DOHH2 (cell line): Measurements from ENCODE around the gene NME2.
"Not testable (repeated sequence)": the region's sequence is repeated elsewhere in the genome, so short reads cannot be mapped to it uniquely, and the experiment has no call there.

ENCODE experiments used
- H3F3A ChIP-seq: fragments of 200-600 bp; sonication (generic), shearing (Covaris generic); 2 replicates; pipeline ENCODE4 v1.6.0; 2016; ENCODE audit warnings: antibody characterized with exemption, mild to moderate bottlenecking; ENCODE audit not compliant: control insufficient read depth, insufficient read depth
- H3K27ac ChIP-seq: fragments of 200-600 bp; sonication (generic); 2 replicates; pipeline ENCODE4 v1.5.1; 2014; ENCODE audit warnings: low read depth, mild to moderate bottlenecking, low read length, moderate library complexity
- H3K27me3 ChIP-seq: fragments of 200-600 bp; sonication (generic); 2 replicates; pipeline ENCODE4 v1.6.1; 2014; ENCODE audit warnings: mild to moderate bottlenecking, low read length, mixed read lengths; ENCODE audit not compliant: control insufficient read depth
- H3K36me3 ChIP-seq: fragments of 200-600 bp; sonication (generic); 2 replicates; pipeline ENCODE4 v1.6.1; 2014; ENCODE audit warnings: mild to moderate bottlenecking, low read length, moderate library complexity, mixed read lengths; ENCODE audit not compliant: control insufficient read depth
- H3K4me1 ChIP-seq: fragments of 200-600 bp; sonication (generic); 2 replicates; pipeline ENCODE4 v1.6.1; 2014; ENCODE audit warnings: mild to moderate bottlenecking, low read length, mixed read lengths; ENCODE audit not compliant: control insufficient read depth
- H3K4me2 ChIP-seq: fragments of 200-600 bp; sonication (generic); 2 replicates; pipeline ENCODE4 v1.6.0; 2014; ENCODE audit warnings: mild to moderate bottlenecking, low read length, moderate library complexity
- H3K4me3 ChIP-seq: fragments of 200-600 bp; sonication (generic); 2 replicates; pipeline ENCODE4 v1.5.1; 2014; ENCODE audit warnings: mild to moderate bottlenecking, low read length, mixed read lengths
- H3K79me2 ChIP-seq: fragments of 200-600 bp; sonication (generic); 2 replicates; pipeline ENCODE4 v1.6.1; 2014; ENCODE audit warnings: mild to moderate bottlenecking, low read length, mixed read lengths; ENCODE audit not compliant: control insufficient read depth
- H3K9me2 ChIP-seq: fragments of 200-600 bp; sonication (generic); replicated peaks from 2 replicates; pipeline ENCODE4 v1.6.1; 2014; ENCODE audit warnings: mild to moderate bottlenecking, low read length, mixed read lengths; ENCODE audit not compliant: control insufficient read depth
- H3K9me3 ChIP-seq: fragments of 200-600 bp; sonication (generic); 2 replicates; pipeline ENCODE4 v1.6.1; 2014; ENCODE audit warnings: antibody characterized with exemption, low read length, mixed read lengths; ENCODE audit not compliant: control insufficient read depth, insufficient read depth
- H4K20me1 ChIP-seq: fragments of 200-600 bp; sonication (generic); 2 replicates; pipeline ENCODE4 v1.6.0; 2014; ENCODE audit warnings: low read depth, mild to moderate bottlenecking, antibody characterized with exemption, low read length, moderate library complexity; ENCODE audit not compliant: control insufficient read depth, insufficient read depth
- EZH2phosphoT487 ChIP-seq: fragments of 200-600 bp; sonication (generic); IDR thresholded peaks from 2 replicates; pipeline ENCODE4 v1.6.1; 2017; ENCODE audit warnings: borderline replicate concordance, mild to moderate bottlenecking, antibody characterized with exemption, low read length, moderate library complexity, mixed read lengths
- TF ChIP-seq, protein P1 (sequence below): fragments of 200-600 bp; sonication (generic); IDR thresholded peaks from one replicate; pipeline ENCODE4 v1.5.1; 2014; ENCODE audit warnings: antibody characterized with exemption, mild to moderate bottlenecking, low read depth, low read length; ENCODE audit not compliant: poor library complexity, severe bottlenecking

NME2 gene

DNA sequence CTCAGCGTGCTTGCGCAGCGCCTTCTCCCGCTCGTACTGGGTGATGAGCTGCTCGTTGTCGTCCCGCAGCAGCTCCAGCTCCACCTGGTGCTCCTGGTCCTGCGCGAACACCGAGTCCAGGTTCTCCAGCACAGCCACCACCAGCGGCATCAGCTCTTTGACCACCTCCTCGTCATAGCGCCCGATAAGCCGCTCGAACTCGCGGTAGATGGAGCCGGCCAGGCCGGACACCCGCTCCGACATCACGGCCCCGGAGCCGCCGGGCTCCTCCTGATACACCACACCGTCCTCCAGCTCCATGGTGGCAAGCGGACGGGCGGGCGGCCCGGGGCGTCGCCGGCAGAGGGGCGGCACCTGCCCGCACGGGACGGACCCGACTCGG is 45.9 kb upstream of the NME2 start:
- no peaks in the 10 kb centered on the region for H3K9me3 ChIP-seq
- peaks cover 6% of the 10 kb centered on the region for H3K36me3 ChIP-seq
- H4K20me1 ChIP-seq, result peaks cover 14% of the 10 kb centered on the region
- peak overlapping the region; percentile 82 for H3K4me3 ChIP-seq
- peaks cover 34% of the 10 kb centered on the region for H3K4me1 ChIP-seq
- no peaks in the 10 kb centered on the region for H3K27me3 ChIP-seq
- TF ChIP-seq, protein P1, sequence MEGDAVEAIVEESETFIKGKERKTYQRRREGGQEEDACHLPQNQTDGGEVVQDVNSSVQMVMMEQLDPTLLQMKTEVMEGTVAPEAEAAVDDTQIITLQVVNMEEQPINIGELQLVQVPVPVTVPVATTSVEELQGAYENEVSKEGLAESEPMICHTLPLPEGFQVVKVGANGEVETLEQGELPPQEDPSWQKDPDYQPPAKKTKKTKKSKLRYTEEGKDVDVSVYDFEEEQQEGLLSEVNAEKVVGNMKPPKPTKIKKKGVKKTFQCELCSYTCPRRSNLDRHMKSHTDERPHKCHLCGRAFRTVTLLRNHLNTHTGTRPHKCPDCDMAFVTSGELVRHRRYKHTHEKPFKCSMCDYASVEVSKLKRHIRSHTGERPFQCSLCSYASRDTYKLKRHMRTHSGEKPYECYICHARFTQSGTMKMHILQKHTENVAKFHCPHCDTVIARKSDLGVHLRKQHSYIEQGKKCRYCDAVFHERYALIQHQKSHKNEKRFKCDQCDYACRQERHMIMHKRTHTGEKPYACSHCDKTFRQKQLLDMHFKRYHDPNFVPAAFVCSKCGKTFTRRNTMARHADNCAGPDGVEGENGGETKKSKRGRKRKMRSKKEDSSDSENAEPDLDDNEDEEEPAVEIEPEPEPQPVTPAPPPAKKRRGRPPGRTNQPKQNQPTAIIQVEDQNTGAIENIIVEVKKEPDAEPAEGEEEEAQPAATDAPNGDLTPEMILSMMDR, result no peak
- H3K79me2 ChIP-seq, result peaks cover 59% of the 10 kb centered on the region
- peak overlapping the region; percentile 45 for H3K27ac ChIP-seq
- H3K4me2 ChIP-seq, result peak overlapping the region; percentile 82
- H3K9me2 ChIP-seq, result no peaks in the 10 kb centered on the region
- 0 out of 2 replicates have a peak, but pooled peaks cover 2% of the 10 kb centered on the region for H3F3A ChIP-seq

DNA sequence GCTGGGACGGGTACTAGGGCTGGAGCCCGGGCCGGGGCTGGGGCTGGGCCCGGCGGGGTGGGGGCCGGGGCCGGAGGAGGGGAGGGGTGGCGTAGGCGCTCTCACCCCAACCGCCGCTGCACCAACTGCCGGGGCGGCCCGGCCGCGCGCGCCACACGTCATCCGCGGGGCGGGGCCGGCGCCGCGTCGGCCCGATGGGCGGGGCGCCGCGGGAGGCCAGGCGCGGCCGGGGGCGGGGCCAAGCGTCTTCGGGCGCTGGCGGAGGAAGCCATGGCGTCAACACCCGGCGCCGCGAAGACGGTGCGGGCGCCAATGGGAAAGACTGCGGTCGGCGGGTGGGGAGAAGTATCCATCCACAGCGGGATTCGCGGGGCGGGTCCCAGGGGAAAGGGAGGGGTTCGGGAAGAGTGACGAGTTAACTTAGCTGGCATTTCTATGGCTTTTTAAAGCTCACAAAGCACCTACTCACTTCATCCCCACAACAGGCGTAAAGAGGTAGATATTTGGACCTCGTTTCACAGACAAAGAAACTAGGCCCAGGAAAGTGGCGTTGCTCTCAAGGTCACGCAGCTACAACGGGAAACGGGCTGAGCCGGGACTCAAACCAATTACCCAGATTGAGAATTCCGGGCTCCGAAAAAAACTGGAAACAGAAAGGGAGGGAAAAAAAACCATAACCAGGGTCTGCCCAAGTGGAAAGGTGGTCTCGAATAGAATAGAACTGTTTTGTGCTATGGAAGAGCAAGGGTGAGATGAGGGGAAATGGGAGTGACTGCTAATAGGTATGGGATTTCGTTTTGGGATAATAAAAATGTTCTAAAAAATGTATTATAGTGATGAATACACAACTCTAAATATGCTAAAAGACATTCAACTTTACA is 45.2 kb upstream of the NME2 start, which contains the start of gene SPAG9:
SPAG9 (minus strand) TSS at position 130 of the 881 bp plus-strand sequence. CDS start 212 bp downstream, outside the sequence.
- Histone ChIP-seq H3K4me1 (peaks cover 34% of the 10 kb centered on the region), H3K27me3 (no peaks in the 10 kb centered on the region), H3K4me2 (peak within 1 kb of the TSS; percentile 94), H3K4me3 (peak within 1 kb of the TSS; percentile 83), H3K27ac (peak within 1 kb of the TSS; percentile 67), H4K20me1 (peaks cover 14% of the 10 kb centered on the region), H3K9me2 (no peaks in the 10 kb centered on the region), H3F3A (0 out of 2 replicates have a peak, but pooled peaks cover 2% of the 10 kb centered on the region), H3K9me3 (no peaks in the 10 kb centered on the region), H3K36me3 (peaks cover 6% of the 10 kb centered on the region), H3K79me2 (peaks cover 52% of the 10 kb centered on the region)
- TF ChIP-seq, protein P1, result no peak
- TF ChIP-seq EZH2phosphoT487, result no peak

DNA sequence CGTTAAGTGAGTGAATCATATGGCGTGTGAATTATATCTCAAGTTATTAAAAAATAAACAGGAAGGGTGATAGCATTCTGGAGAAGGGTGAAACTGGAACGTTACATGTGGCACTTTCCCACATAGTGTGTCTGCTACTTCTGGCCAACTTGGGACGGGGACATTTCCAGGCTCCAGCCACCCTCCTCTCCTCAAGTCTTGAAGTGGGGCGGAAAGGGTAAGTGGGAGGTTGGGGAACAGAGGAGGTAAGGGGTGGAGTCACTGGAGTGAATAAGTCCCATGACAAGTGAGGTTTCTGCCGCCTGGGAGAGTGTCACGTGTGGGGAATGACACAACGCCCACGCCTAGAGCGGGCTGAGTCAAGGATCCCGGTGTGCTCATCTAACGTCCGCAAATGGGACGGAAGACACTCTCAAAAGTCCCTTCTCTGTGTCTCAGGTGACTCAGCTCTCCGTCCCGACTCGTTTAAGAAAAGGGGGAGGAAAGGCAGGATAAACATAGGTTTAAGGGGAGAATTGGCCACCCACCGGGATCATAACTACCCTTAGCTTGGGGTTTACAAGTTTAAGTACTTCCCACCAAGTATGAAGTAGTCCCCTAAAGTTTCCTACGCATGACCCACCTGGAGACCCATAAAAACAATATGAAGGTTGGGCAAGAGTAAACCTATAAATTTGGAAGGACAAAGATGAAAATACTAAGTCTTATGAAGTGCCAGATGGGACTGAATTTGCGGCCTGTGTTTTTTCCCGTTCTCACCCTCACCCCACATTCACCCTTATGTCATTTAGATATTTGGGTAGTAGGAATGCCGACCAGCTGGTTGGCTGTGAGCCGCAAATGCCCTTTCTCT is 44.4 kb upstream of the NME2 start:
- Histone ChIP-seq H3K9me2 (no peaks in the 10 kb centered on the region), H3K4me2 (peak overlapping the region; percentile 94), H3K27me3 (no peaks in the 10 kb centered on the region), H3K79me2 (peaks cover 44% of the 10 kb centered on the region), H3F3A (0 out of 2 replicates have a peak, but pooled peaks cover 2% of the 10 kb centered on the region), H3K27ac (peak overlapping the region; percentile 67), H4K20me1 (peaks cover 11% of the 10 kb centered on the region), H3K36me3 (peaks cover 6% of the 10 kb centered on the region), H3K4me1 (peaks cover 31% of the 10 kb centered on the region), H3K9me3 (no peaks in the 10 kb centered on the region), H3K4me3 (peak overlapping the region; percentile 83)
- no peak for TF ChIP-seq EZH2phosphoT487
- TF ChIP-seq, protein P1, result no peak

DNA sequence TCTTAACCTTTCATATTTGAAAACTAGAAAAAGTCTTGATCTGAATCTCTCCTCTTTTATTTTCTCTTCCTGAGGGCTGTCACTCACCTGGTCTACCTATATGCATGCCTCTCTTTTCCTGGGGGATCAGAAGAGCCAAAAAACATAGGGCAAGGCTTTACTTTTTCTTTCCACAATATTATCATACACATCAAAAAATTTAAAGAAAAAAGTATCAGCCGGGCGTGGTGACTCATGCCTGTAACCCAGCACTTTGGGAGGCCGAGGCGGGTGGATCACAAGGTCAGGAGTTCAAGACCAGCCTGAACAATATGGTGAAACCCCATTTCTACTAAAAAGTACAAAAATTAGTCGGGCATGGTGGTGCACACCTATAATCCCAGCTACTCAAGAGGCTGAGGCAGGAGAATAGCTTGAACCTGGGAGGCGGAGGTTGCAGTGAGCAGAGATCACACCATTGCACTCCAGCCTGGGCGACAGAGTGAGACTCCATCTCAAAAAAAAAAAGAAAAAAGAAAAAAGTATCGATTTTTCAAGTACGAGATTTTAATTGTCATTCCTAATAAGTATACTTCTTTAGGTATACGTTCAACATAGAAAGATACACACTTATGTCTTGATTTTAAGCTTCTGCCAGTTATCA is 43.6 kb upstream of the NME2 start:
- H3K9me2 ChIP-seq, H3K27ac ChIP-seq, H3K9me3 ChIP-seq, H3K27me3 ChIP-seq, H3F3A ChIP-seq, H3K36me3 ChIP-seq: not testable (repeated sequence)
- peak overlapping the region; percentile 94; the same call in 1 of the 2 replicates for H3K4me2 ChIP-seq
- H3K4me1 ChIP-seq, result peaks cover 27% of the 10 kb centered on the region
- H3K4me3 ChIP-seq, result peak overlapping the region; percentile 83; the same call in 1 of the 2 replicates
- H4K20me1 ChIP-seq, result peaks cover 11% of the 10 kb centered on the region
- H3K79me2 ChIP-seq, result peaks cover 36% of the 10 kb centered on the region
